ENCODE data around the gene ZC3HAV1L. TPM values are rescaled to one million over a fixed set of nuclear protein-coding genes. Genes with fewer than 3 reads are reported as not detected.

ZC3HAV1L gene
- total and polyA plus RNA-seq, 10 of the 15 experiments (the other 5 are each of a cell fraction or from before 2014, with no cell fraction given), result 0.09 to 16.3 (median 4.9) TPM

GRCh38 chr7:139075031-139075652 lies 39.3 kb upstream of the ZC3HAV1L start (continued):
- TF ChIP-seq, protein P1, sequence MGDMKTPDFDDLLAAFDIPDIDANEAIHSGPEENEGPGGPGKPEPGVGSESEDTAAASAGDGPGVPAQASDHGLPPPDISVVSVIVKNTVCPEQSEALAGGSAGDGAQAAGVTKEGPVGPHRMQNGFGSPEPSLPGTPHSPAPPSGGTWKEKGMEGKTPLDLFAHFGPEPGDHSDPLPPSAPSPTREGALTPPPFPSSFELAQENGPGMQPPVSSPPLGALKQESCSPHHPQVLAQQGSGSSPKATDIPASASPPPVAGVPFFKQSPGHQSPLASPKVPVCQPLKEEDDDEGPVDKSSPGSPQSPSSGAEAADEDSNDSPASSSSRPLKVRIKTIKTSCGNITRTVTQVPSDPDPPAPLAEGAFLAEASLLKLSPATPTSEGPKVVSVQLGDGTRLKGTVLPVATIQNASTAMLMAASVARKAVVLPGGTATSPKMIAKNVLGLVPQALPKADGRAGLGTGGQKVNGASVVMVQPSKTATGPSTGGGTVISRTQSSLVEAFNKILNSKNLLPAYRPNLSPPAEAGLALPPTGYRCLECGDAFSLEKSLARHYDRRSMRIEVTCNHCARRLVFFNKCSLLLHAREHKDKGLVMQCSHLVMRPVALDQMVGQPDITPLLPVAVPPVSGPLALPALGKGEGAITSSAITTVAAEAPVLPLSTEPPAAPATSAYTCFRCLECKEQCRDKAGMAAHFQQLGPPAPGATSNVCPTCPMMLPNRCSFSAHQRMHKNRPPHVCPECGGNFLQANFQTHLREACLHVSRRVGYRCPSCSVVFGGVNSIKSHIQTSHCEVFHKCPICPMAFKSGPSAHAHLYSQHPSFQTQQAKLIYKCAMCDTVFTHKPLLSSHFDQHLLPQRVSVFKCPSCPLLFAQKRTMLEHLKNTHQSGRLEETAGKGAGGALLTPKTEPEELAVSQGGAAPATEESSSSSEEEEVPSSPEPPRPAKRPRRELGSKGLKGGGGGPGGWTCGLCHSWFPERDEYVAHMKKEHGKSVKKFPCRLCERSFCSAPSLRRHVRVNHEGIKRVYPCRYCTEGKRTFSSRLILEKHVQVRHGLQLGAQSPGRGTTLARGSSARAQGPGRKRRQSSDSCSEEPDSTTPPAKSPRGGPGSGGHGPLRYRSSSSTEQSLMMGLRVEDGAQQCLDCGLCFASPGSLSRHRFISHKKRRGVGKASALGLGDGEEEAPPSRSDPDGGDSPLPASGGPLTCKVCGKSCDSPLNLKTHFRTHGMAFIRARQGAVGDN (IDR thresholded peaks at IDR 0.05), result no peak
- no peak for TF ChIP-seq CHD4 (IDR thresholded peaks at IDR 0.05)
- TF ChIP-seq FOXM1 (IDR thresholded peaks at IDR 0.05; ENCODE audit: low read depth, low read length), result no peak
- no peak for TF ChIP-seq NFYB (IDR thresholded peaks at IDR 0.05; ENCODE audit: insufficient read depth, low read depth, low read length)
- TF ChIP-seq, protein P2, sequence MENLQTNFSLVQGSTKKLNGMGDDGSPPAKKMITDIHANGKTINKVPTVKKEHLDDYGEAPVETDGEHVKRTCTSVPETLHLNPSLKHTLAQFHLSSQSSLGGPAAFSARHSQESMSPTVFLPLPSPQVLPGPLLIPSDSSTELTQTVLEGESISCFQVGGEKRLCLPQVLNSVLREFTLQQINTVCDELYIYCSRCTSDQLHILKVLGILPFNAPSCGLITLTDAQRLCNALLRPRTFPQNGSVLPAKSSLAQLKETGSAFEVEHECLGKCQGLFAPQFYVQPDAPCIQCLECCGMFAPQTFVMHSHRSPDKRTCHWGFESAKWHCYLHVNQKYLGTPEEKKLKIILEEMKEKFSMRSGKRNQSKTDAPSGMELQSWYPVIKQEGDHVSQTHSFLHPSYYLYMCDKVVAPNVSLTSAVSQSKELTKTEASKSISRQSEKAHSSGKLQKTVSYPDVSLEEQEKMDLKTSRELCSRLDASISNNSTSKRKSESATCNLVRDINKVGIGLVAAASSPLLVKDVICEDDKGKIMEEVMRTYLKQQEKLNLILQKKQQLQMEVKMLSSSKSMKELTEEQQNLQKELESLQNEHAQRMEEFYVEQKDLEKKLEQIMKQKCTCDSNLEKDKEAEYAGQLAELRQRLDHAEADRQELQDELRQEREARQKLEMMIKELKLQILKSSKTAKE (IDR thresholded peaks at IDR 0.05; ENCODE audit: low read depth, poor library complexity, severe bottlenecking), result peak; percentile 44
- no peak for TF ChIP-seq REST (IDR thresholded peaks at IDR 0.05; ENCODE audit: low read depth, low read length)
- no peak for TF ChIP-seq MTA2 (IDR thresholded peaks at IDR 0.05; ENCODE audit: low read depth)
- no peak for TF ChIP-seq WRNIP1 (IDR thresholded peaks at IDR 0.05; ENCODE audit: borderline replicate concordance, low read depth, low read length)
- no peak for TF ChIP-seq E2F8 (IDR thresholded peaks at IDR 0.05; ENCODE audit: low read depth, partially characterized antibody)
- TF ChIP-seq, protein P3, sequence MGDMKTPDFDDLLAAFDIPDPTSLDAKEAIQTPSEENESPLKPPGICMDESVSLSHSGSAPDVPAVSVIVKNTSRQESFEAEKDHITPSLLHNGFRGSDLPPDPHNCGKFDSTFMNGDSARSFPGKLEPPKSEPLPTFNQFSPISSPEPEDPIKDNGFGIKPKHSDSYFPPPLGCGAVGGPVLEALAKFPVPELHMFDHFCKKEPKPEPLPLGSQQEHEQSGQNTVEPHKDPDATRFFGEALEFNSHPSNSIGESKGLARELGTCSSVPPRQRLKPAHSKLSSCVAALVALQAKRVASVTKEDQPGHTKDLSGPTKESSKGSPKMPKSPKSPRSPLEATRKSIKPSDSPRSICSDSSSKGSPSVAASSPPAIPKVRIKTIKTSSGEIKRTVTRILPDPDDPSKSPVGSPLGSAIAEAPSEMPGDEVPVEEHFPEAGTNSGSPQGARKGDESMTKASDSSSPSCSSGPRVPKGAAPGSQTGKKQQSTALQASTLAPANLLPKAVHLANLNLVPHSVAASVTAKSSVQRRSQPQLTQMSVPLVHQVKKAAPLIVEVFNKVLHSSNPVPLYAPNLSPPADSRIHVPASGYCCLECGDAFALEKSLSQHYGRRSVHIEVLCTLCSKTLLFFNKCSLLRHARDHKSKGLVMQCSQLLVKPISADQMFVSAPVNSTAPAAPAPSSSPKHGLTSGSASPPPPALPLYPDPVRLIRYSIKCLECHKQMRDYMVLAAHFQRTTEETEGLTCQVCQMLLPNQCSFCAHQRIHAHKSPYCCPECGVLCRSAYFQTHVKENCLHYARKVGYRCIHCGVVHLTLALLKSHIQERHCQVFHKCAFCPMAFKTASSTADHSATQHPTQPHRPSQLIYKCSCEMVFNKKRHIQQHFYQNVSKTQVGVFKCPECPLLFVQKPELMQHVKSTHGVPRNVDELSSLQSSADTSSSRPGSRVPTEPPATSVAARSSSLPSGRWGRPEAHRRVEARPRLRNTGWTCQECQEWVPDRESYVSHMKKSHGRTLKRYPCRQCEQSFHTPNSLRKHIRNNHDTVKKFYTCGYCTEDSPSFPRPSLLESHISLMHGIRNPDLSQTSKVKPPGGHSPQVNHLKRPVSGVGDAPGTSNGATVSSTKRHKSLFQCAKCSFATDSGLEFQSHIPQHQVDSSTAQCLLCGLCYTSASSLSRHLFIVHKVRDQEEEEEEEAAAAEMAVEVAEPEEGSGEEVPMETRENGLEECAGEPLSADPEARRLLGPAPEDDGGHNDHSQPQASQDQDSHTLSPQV (IDR thresholded peaks at IDR 0.05), result no peak
- TF ChIP-seq SMC3 (IDR thresholded peaks at IDR 0.05; ENCODE audit: borderline replicate concordance, low read length), result peak; percentile 68; the same call in 1 of the 2 replicates
